ENCODE data around the gene LZIC. TPM values are rescaled to one million over a fixed set of nuclear protein-coding genes. Genes with fewer than 3 reads are reported as not detected.

The LZIC gene
- 10 to 100 TPM; 25.1 to 29.6 (median 27.3) TPM for total RNA-seq
- polyA plus RNA-seq = 10 to 100 TPM; 23.7 to 50.4 (median 39.6) TPM

DNA sequence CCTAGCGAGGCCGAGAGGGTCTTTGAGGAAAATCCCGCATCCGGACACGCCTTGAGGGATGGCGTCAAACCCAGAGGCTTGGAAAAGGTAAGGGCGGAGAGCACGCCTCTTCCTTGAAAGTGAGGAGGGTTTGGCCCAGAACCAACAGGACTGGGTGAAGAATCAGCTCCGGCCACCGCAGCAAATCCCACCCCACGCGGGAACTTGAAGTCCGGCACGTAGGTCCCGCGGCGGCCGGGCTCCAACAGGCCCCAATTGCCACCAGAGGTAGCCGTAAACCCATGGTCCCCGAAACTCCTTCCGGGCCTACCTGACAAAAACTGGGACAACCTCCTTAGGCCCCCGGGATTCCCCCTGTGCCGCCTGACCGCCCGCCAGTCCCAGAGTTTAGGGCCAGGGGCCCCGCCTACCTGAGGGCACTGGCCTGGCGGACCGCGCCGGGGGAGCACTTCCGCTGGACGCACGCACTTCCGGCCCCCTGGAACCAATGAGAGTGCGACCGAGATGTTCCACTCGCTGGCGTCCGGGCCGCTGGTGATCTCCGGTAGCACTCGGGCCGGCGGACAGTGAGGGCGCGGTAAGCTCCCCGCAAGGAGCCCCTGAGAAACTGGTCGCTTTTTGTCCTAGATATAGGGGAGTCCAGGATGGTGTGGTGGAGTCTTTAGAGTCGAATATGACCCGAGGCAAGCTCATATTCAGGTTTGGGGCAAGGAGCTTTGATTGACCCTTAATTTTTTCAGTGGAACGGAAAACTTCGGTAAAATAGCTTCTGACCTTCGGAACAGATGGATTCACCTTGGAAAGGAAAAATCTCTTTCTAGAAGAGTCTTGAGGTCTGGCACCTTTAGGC is at the start of gene LZIC, which contains the start of gene NMNAT1:
LZIC (minus strand) TSS at position 453 of the 850 bp plus-strand sequence. CDS start 6,772 bp downstream, outside the sequence.
NMNAT1 (plus strand) TSS at position 537 of the 850 bp plus-strand sequence. CDS start 28,599 bp downstream, outside the sequence.
- intact Hi-C loops (cut with DNase I) = loop anchor here (1.0 to 10.0 kb wide), 6 partner anchors 32 to 482 kb away; partner anchors contain the start of genes CTNNBIP1 and UBE4B
- Histone ChIP-seq H3K4me1 (peaks cover 0 to 22% (median 20%) of the 10 kb centered on the region in 4 donors), H3K36me3 (peaks cover 0 to 23% (median 2%) of the 10 kb centered on the region in 4 donors), H3K9me3 (no peaks in the 10 kb centered on the region), H3K4me3 (peak within 1 kb of the TSS; percentile 65 to 75 (median 72)), H3K27ac (peak within 1 kb of the TSS; percentile 87 to 91 (median 88)), H3K27me3 (no peaks in the 10 kb centered on the region)
- DNase-seq = peak; percentile 97
- 0% methylated on average over 53 of the region's 53 CpGs for WGBS, 2 donors
- TF ChIP-seq EP300 (IDR thresholded peaks at IDR 0.05) (no peak), POLR2AphosphoS5 (IDR thresholded peaks at IDR 0.05) (peak; percentile 86 to 93 (median 93)), POLR2A (IDR thresholded peaks at IDR 0.05) (peak; percentile 88 to 92)

DNA sequence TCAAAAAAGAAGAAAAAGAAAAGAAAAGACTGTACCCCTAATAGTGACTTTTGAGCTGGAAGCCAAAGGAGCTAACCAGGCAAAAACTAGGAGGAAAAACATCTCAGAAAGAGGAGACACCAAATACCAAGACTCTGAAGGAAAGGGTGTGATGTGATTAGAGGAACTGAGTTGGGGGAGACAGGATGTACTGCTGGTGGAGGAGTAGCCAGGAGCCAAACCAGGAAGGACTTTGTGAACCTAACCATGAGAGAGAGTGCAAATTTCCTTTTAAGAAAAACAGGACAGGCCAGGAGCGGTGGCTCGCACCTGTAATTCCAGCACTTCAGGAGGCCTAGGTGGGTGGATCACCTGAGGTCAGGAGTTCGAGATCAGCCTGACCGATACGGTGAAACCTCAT is 49.7 kb upstream of the LZIC start:
- H3K27ac ChIP-seq = peak overlapping the region in 1 of 4 donors; percentile 57
- no peak for TF ChIP-seq EP300 (IDR thresholded peaks at IDR 0.05)
- TF ChIP-seq, protein P1, sequence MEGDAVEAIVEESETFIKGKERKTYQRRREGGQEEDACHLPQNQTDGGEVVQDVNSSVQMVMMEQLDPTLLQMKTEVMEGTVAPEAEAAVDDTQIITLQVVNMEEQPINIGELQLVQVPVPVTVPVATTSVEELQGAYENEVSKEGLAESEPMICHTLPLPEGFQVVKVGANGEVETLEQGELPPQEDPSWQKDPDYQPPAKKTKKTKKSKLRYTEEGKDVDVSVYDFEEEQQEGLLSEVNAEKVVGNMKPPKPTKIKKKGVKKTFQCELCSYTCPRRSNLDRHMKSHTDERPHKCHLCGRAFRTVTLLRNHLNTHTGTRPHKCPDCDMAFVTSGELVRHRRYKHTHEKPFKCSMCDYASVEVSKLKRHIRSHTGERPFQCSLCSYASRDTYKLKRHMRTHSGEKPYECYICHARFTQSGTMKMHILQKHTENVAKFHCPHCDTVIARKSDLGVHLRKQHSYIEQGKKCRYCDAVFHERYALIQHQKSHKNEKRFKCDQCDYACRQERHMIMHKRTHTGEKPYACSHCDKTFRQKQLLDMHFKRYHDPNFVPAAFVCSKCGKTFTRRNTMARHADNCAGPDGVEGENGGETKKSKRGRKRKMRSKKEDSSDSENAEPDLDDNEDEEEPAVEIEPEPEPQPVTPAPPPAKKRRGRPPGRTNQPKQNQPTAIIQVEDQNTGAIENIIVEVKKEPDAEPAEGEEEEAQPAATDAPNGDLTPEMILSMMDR (IDR thresholded peaks at IDR 0.05) = no peak
- no peak for TF ChIP-seq POLR2A (IDR thresholded peaks at IDR 0.05)
- no peak for TF ChIP-seq POLR2AphosphoS5 (IDR thresholded peaks at IDR 0.05)

DNA sequence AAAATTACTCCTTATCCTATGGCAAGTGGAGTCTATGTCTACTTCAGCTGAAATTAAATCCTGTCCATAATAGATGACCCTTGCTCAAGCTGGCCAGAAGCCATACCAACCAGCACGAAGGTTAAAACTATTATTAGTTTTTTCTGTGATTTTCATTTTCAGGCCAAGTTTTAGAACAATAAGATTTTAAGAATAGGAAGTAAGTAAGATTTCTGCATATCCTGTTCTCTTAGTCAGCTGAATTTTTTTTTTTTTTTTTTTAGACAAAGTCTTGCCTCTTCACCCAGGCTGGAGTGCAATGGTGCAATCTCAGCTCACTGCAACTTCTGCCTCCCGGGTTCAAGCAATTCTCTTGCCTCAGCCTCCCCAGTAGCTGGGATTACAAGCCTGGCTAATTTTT is 47.8 kb upstream of the LZIC start:
- no peaks in the 10 kb centered on the region for H3K4me1 ChIP-seq
- H3K9me3 ChIP-seq = no peaks in the 10 kb centered on the region
- DNase-seq = no peak
- intact Hi-C loops (cut with DNase I) = no loop called here
- no peak overlapping the region for H3K4me3 ChIP-seq
- no peaks in the 10 kb centered on the region for H3K36me3 ChIP-seq
- TF ChIP-seq, protein P1 (IDR thresholded peaks at IDR 0.05) = no peak
- TF ChIP-seq POLR2A (IDR thresholded peaks at IDR 0.05) = no peak
- TF ChIP-seq EP300 (IDR thresholded peaks at IDR 0.05) = no peak
- no peak for TF ChIP-seq POLR2AphosphoS5 (IDR thresholded peaks at IDR 0.05)
- H3K27ac ChIP-seq = peak overlapping the region in 2 of 4 donors; percentile 32 to 54
- WGBS, 2 donors = 42 to 59% methylated on average over 2 of the region's 2 CpGs
- H3K27me3 ChIP-seq = no peaks in the 10 kb centered on the region

More for the DNA sequence above, 49.7 kb upstream of the LZIC start:
- peaks cover 0 to 14% (median 12%) of the 10 kb centered on the region in 4 donors for H3K4me1 ChIP-seq
- no peaks in the 10 kb centered on the region for H3K9me3 ChIP-seq
- no peak overlapping the region for H3K4me3 ChIP-seq
- H3K27me3 ChIP-seq = peaks cover 10 to 17% (median 12%) of the 10 kb centered on the region in 3 donors
- no peak for DNase-seq
- intact Hi-C loops (cut with DNase I) = no loop called here
- WGBS, 2 donors = 88% methylated on average over 5 of the region's 5 CpGs
- no peaks in the 10 kb centered on the region for H3K36me3 ChIP-seq

DNA sequence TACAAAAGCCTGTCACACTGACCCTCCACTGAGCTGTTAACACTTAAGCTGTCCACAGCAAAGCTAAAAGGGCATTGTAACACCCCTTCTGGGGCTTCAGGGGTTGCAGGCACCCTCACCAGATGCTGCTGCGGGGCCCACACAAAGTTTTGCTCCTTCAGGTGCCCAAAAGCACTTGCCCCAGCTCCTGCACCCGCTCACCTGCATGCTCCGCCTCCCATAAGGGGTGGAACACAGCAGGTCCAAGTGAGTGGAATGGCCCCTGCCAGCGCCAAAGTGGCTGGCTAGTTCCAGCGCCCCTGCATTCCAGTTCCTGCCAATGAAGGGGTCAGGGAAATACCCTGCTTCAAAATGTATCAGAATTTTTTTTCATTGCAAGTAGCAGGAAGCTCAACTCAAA is 46.6 kb upstream of the LZIC start:
- no peak for DNase-seq
- Histone ChIP-seq H3K36me3 (no peaks in the 10 kb centered on the region), H3K4me3 (no peak overlapping the region), H3K27ac (no peak overlapping the region), H3K9me3 (no peaks in the 10 kb centered on the region), H3K27me3 (no peaks in the 10 kb centered on the region), H3K4me1 (no peaks in the 10 kb centered on the region)
- TF ChIP-seq POLR2A (IDR thresholded peaks at IDR 0.05) (no peak), POLR2AphosphoS5 (IDR thresholded peaks at IDR 0.05) (no peak), EP300 (IDR thresholded peaks at IDR 0.05) (no peak)
- TF ChIP-seq, protein P1 (IDR thresholded peaks at IDR 0.05) = no peak
- WGBS, 2 donors = 91 to 94% methylated on average over 5 of the region's 5 CpGs
- intact Hi-C loops (cut with DNase I) = no loop called here

DNA sequence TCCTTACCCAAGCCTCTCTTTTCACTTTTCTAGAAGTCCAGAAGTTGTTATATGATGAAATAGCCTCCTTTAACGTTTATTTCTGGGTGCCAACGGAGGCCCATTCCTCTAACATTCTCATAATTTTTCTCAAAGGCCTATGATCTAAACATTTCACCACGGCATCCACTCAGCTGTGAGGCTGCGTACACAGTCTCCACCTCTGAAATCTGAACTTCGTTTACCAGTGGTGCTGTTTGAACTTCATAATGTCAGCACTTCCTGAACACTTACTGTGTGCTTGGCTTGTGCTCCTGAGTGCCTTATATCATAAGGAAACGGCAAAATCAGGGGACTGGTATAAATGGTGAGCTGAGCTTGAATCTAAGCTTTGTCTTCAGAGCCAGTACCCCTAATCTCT is 41.8 kb upstream of the LZIC start:
- H3K9me3 ChIP-seq = no peaks in the 10 kb centered on the region
- peak overlapping the region in 1 of 4 donors; percentile 66 for H3K27ac ChIP-seq
- WGBS, 2 donors = 49 to 53% methylated on average over 6 of the region's 6 CpGs
- peaks cover 5 to 32% (median 15%) of the 10 kb centered on the region in 4 donors for H3K36me3 ChIP-seq
- no peak overlapping the region for H3K4me3 ChIP-seq
- DNase-seq = no peak
- no peaks in the 10 kb centered on the region for H3K4me1 ChIP-seq
- TF ChIP-seq POLR2AphosphoS5 (IDR thresholded peaks at IDR 0.05) = no peak
- H3K27me3 ChIP-seq = no peaks in the 10 kb centered on the region
- intact Hi-C loops (cut with DNase I) = no loop called here

Data from sigmoid colon (tissue), 7 donors.